NOMO-1 treated with DMSO at 0.1 percent for 48 hours (cell line): Measurements from ENCODE around the gene PUS10.
"Not testable (repeated sequence)": the region's sequence is repeated elsewhere in the genome, so short reads cannot be mapped to it uniquely, and the experiment has no call there.

Experiments used
- DNase-seq: peaks from one replicate; lab custom pipeline; 2025; ENCODE audit not compliant: unreplicated experiment; lab: John Stamatoyannopoulos, UW

Gene PUS10

DNA sequence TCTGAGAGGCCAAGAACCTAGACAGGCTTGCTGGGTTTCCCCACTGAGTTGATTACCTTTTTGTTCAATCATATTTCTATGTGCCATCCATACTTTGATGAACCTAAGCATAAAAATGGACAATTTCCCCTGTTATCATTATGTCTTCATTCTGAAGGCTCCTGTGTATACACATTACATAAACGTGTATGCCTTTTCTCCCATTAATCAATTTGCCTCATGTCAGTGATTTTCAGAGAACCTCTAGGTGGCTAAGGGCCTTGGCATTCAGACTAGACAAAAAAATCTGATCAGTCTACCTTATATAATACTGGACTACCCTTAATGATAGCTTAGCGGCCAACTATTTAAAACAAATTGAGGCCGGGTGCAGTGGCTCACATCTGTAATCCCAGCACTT is 4.7 kb downstream of the PUS10 start:
- DNase-seq, result no peak

DNA sequence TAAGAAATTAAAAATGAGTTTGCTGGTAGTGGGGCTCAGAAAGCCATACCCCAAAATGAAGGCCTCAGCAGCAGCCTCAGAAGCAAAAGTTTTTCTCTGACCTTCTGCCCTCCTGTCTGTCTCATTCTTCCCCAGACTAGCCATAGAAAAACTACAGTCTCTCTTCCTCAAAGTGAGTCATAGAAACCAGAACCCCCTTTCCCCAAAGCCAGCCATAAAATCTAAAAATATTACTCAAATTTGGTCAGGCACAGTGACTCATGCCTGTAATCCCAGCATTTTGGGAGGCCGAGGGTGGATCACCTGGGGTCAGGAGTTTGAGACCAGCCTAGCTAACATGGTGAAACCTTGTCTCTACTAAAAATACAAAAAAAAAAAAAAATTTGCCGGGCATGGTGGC is 5.8 kb downstream of the PUS10 start:
- peak; percentile 71 for DNase-seq

DNA sequence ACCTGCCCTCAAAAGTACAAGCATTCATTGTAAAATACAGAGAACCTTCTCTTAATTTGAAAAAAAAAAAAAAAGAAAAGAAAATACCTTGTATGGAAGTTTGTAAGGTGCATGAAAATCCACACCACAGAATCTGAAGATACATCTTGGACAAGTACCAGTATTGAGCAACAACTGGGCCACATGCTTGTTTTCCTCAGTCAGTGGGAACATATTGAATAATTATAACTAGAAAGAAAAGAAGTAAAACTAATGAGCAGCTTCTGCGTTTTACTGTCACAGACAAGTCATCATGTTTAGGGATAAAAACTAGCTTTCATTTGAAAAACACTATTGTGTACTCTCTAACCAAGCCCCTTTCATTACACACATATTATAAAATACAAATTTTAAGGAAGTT is 6.4 kb downstream of the PUS10 start:
- no peak for DNase-seq

DNA sequence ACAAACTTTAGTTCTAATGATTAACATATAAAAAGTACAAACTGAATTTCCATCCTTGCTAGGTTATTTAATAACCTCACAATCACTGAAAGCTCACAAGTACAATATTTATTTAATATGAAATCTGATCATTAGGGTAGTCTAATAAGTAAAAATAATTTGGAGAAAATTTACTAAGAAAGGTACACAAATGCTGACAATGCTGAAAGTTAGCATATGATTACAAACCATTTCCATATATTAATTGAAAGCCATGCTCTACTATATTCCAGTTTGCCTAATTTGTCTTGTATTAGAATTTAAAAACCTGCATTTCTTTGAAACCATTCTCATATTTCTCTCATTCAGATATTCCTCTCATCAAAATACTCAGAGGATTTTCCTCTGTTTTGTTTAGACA is 8.7 kb downstream of the PUS10 start:
- no peak for DNase-seq

DNA sequence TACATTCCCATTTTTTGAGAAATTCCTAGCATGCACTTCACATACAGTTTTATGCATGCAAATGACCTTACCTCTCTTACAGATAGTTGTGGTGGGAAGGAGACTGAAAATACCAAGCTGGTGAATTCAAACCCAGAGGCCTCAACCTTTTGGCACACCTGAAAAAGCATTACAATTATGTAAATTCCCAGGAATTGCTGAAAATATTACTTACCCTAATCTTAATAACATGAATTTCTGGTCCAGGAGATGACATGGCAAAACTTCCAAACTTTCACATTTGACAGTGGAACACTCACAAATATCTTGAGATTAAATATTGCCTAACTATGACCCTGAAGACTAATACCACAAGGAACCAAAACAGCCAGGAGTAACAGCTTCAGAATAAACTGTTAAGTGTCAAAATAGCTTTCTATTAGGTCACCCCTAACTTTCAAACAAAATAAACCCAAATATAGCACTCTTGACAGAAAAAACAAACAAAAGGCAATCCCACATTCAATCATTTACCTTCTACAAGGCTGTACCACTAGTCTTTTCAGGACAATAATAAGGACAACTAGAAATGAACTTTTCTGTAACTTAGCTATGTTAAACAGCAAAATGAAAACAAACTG is 11.5 kb downstream of the PUS10 start:
- no peak for DNase-seq

DNA sequence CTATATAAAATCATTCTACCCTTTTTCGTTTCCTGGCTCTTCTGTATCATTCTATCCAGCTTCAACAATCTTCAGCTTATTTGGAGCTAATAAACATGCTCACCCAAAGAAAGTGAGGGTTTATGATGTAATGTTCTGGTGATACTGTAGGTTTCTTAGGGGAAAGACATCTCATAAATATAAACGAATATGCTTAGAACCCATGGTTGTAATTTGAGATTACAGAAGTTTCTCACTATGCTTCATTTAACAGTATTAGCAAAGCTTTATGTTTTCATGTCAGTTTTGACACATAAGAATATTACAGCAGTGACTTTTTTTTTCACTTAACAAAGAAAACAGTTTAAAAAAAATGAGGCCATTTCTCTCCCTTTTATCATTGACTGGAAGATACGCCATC is 12.3 kb downstream of the PUS10 start:
- DNase-seq, result no peak

DNA sequence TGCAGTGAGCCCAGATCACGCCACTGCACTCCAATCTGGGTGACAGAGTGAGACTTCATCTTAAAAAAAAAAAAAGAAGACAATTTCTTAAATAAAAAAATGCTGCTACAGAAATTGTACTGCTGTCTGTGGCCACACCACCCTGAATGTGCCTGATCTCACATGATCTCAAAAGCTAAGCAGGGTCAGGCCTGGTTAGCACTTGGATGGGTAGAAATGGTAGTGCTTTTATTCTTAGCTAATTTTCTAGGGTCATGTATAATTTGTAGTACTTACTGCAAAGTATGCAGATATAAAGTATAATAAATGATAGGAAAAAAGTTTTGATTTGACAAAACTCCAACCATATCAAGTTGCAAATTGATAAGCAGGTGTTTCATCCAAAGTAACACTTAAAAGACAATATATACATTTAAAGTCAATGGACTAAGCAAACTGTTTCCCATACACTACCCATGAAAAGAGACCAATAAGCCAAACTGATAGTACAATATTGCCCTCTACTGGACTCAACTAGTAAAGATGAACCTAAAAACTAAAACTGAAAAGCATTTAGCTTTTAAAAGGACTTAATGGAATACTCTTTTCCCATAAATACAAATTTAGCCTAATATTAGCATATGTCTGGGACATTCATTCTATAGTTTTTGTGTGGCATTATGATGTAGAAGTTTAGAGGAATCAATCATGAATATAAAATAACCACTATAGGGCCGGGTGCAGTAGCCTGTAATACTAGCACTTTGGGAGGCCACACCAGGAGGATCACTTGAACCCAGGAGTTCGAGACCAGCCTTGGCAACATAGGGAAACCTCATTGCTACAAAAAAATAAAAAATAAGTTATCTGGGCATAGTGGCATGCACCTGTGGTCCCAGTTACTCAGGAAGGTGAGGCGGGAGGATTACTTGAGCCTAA is 19.2 kb downstream of the PUS10 start:
- peak; percentile 66 for DNase-seq

DNA sequence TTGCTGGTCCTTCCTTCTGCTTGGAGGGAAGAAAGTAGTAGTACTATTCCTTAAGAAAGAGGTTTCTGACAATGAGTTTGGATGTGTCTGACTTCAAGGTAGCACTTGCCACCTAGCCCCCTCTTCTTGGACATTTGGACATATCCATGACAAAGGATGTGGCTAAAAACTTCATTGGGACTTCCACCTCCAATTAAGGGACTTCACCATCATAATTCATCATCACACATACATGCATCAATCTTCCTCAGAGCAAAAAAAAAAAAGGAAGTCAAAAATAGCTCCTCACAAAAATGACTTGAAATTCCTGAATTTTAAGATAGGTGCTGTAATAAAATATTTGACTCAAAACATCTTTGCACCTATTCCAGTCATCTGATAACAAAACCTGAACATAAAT is 23.9 kb downstream of the PUS10 start:
- DNase-seq, result no peak

DNA sequence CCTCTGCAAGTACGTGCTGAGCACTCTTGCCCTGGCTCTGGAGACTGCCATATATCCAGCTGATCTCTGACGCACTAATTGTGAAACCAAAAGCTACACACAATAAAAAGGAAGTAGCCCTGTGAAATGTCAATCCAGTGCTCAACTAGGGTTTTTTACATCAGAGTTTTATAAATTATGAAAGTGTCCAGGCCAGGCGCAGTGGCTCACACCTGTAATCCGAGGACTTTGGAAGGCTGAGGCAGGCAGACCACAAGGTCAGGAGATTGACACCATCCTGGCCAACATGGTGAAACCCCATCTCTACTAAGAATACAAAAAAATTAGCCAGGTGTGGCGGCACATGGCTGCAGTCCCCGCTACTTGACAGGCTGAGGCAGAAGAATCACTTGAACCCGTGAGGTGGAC is 25.1 kb downstream of the PUS10 start:
- DNase-seq, result peak; percentile 91

DNA sequence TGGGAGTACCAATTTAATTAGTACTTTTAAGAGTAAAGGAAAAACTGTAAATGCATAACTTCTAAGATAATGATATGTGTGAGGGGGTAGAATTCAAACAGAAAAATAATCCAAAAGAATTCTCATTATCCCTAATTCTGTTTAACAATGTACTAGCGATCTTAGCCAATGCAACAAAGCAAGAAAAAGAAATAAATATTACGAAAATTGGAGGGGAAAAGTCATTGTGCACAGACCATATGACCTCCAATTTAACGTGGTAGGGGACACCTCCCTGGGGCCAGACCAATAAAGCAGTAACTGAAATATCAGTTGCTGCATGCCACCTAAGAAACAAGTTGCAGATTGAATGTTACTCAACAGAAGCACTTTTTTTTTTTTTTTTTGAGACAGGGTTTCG is 26.4 kb downstream of the PUS10 start:
- DNase-seq, result no peak

DNA sequence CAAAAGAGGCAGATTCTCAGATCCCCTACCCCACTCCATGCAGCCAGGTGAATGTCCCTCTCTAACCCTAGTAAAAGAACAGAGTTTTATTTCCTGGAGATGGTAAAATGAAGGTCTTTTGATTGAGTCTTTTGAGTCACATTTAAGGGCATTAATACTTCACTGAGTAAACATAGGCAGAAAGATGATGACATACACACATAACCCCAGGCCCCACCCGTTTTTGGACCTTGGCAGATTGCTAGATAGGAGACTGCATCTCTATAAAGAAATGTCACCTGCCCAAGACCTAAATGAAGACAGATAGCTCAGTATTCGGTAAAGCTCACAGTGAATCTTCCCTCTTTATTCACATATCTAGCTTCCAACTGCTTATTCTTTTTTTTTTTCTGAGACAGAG is 28.8 kb downstream of the PUS10 start:
- no peak for DNase-seq

DNA sequence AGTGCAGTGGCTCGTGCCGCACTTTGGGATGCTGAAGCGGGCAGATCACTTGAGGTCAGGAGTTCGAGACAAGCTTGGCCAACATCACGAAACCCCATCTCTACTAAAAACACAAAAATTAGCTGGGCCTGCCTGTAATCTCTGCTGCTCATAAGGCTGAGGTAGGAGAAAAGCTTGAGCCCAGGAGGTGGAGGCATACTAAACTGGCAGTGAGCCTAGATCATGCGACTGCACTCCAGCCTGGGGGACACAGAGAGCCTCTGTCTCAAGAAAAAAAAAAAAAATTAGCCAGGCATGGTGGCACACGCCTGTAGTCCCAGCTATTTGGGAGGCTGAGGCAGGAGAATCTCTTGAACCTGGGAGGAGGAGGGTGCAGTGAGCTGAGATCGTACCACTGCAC is 30.4 kb downstream of the PUS10 start:
- not testable (repeated sequence) for DNase-seq

DNA sequence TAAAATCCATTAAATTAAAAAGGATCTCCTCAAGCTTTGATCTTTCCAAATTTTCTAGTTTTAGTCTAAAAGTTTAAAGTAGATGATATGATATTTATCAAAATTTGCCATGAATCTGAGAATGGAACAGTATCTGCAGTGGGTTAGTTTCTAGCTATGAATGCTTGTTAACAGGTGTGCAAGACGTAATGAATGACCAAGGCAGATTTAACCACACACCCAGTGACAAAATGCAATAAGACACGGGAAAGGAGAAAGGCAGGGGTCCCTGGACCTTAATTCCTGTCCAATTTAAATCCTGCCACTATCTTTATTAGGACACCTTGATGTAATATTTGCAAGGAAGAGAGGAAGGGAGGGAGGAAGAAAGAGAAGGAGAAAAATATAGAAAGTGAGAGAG is 31.0 kb downstream of the PUS10 start:
- DNase-seq, result no peak

DNA sequence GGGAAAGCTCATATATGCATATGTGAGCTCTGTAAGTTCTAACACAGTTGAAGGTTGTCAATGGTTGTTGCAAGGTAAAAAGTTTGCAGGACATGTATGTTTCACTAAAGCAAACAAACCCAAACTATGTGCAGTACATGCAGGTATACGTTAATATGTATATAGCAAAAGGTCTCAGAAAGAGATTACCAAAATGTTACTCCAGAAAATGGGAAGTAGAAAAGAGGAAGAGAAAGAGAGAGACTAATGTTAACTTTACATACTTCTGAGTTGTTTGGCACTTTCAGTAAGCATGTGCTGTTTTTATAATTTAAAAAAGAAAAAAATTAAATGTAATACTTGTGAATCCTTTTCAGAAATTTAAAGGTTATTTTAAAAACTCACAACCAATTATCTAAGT is 33.3 kb downstream of the PUS10 start:
- DNase-seq, result peak; percentile 84

DNA sequence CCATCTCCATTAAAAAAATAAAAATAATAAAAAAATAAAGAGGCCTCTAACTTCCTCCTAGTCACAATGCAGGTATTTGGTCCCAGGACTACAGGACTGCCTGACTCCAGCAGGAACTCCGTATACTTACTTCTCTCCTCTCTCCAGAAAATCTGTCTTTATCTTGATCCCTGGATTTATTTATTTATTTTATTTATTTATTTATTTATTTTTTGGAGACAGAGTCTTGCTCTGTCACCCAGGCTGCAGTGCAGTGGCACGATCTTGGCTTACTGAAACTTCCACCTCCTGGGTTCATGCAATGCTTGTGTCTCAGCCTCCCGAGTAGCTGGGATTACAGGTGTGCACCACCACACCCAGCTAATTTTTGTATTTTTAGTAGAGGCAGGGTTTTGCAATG is 36.0 kb downstream of the PUS10 start:
- not testable (repeated sequence) for DNase-seq

DNA sequence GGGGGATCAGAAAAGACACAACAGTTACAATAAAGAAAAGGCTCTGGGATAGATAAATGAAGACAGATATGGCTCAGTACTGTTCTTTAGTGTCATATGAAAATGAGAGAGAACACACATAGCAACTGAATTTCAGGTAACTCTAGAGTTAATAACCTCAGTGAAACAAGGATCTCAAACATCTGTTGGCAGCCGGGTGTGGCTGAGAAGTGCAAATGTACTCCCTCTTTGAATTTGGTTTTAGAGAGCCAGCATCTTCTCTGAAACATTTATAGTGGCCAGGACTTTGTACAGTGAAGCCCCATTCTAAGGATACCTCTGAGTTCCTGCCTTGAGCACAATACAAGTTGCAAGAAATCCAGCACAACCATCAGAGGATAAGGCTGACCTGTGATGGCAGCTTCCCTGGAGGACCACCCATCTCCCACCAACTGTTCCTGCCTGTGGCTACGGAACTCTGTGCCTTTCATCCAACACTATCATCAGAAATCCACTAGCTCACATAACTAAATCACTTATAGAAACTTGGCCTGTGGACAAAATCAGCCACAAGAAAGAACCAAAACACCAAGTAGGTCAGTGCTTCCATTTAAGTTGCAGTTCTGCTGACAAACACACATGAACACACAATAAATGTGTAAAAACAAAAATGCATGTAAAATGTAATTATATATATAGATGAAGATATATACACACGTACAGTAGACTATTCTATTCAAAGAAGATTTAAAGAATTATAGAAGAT is 37.8 kb downstream of the PUS10 start:
- DNase-seq, result no peak

DNA sequence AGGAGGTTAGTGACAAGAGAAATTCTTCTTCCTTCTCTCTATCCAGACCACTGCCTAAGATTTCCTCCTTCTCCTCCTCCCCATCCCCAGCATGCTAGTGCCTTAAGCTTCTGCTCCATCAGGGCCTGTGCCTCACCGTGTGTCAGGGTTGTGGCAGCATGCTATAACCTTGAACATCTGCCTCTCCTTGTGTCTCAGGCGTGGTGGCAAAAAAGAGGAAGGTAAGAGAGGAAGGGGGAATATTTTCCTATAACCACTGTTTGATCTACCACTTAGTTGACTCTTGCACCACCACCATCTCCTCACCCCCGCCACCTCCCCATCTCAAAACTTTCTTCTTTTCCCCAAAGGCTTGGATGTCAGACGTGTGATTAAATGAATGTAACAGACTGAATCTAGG is 38.8 kb downstream of the PUS10 start:
- DNase-seq, result peak; percentile 49

DNA sequence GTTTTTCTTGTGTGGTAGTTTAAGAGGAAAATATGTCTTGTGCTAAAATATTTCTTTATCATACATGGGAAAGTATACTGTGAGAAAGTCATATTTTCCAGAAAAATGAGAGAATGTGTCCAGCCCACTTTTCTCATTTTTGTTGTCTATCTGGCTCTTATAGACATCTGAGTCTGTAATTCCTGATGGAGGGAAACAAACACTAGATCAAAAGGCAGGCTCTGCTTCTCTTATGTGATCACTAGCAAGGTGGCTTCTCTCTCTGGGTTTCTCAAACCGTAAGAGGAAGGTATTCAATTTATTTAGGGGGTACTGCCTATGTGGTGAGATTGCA is 40.5 kb downstream of the PUS10 start:
- no peak for DNase-seq

DNA sequence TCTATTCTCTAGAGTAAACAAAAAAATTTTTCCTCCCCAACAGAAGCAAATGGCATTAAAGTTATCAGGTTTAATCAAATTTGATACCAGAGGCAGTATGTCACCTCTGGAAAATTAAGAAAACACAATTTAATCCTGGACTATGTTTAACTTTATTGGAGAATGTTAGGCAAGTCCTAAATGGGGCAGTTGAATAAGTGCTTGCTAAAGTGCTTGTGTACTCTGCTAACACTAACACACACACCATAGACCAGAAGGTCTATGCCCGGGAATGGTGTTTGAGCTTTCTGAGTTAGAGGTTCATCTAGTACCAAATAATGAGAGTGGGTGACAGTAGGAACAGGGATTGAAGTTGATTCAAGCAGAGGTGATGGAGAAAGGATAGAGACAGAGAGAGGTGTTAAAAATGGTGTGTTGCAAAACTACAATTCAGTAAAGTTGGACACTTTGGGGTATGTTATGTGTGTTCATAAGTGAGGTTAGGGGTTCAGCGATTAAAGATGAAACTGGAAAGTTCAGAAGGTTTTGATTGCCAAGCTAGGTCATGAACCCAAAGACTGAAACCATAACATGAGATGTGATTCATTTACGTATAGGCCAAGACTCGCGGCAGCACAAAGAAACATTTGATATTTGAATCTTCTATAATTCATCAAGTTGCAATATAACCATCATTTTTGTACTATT is 41.0 kb downstream of the PUS10 start:
- DNase-seq, result no peak

DNA sequence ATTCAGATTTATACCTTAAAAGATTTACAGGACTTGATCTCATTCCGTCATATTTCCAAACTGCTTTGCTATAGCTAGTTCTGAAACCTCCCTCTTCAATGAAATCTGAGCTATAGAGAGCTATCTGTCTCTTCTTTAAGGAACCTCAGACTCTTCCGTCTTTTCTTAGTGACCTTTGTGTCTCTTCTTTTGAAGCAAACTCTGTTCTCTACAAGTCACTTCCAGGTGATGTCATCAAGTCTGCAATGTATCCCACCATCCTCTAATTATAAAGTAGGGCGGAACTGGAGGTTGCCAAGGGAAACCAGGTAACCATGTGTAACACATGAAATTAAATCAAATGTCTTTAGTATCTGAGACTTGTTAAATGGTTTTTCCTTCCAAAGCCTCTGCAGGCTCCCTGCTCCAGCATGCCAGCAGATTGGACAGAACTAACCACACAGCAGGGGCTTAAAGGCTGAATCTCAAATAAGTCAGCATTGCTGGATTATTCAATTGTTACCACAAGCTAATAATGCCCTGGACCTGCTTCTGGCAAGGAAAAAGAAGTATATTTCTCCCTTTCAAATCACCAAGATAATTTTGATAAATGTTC is 41.7 kb downstream of the PUS10 start:
- no peak for DNase-seq

DNA sequence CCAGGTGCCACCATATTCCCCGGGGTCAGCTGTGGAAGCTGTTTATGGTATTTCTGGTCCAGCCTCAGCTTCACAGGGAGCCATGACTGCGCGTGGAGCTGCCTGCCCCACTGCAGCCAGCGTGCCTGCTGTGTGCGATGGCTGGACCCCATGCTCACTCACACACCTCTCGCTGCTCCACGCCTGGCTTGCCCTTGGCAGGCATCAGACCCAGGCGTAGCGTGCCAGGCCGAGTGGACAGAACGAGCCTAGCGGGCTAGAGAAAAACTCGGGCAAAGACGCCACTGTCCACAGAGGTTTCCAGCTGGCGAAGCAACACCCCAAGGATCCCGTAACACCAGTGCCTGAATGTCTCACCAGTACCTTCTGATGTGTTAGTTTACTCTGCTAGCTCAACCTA is 43.4 kb downstream of the PUS10 start:
- no peak for DNase-seq
